ENCODE results near the gene ZSCAN18. TPM values are rescaled to one million over a fixed set of nuclear protein-coding genes. Genes with fewer than 3 reads are reported as not detected.
A peak's percentile ranks its signal among the peaks of the same experiment; 100 is the strongest.

The ZSCAN18 gene
- total RNA-seq, 2 donors from 2014 or later: 17.1 to 22.9 TPM

- Histone ChIP-seq H3K9ac (ENCODE audit: low read depth in 2 of 2, low read length in 2 of 2) (no peak overlapping the region), H3K27ac (no peak overlapping the region), H3K27me3 (no peaks in the 10 kb centered on the region), H3K4me1 (no peaks in the 10 kb centered on the region), H3K4me3 (no peak overlapping the region), H3K9me3 (no peaks in the 10 kb centered on the region), H3K36me3 (no peaks in the 10 kb centered on the region)
- intact Hi-C loops (cut with DNase I): no loop called here
- TF ChIP-seq, protein P1, sequence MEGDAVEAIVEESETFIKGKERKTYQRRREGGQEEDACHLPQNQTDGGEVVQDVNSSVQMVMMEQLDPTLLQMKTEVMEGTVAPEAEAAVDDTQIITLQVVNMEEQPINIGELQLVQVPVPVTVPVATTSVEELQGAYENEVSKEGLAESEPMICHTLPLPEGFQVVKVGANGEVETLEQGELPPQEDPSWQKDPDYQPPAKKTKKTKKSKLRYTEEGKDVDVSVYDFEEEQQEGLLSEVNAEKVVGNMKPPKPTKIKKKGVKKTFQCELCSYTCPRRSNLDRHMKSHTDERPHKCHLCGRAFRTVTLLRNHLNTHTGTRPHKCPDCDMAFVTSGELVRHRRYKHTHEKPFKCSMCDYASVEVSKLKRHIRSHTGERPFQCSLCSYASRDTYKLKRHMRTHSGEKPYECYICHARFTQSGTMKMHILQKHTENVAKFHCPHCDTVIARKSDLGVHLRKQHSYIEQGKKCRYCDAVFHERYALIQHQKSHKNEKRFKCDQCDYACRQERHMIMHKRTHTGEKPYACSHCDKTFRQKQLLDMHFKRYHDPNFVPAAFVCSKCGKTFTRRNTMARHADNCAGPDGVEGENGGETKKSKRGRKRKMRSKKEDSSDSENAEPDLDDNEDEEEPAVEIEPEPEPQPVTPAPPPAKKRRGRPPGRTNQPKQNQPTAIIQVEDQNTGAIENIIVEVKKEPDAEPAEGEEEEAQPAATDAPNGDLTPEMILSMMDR (IDR thresholded peaks at IDR 0.05): no peak
- DNase-seq: no peak
Measured at GRCh38 chr19:58107778-58108545, 9.9 kb upstream of the ZSCAN18 start.

DNA sequence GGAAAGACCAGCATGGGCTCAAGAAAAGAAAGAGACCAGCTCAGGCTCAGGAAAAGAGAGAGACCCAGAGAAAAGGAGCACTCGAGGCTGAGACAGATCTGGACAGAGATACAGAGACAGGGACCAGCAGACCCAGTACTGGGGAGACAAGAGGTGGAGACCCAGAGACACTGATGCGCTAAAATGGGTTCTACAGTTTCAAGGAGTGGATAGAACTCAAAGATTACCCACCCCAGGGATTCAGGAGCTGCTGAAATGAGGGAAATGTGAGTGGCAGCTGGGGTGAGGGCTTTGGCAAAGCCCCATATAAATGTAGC lies 609 bp upstream of the ZSCAN18 start:
- Histone ChIP-seq H3K27ac (peak overlapping the region; percentile 76), H3K36me3 (no peaks in the 10 kb centered on the region), H3K9me3 (no peaks in the 10 kb centered on the region), H3K9ac (ENCODE audit: low read depth in 2 of 2, low read length in 2 of 2) (peak overlapping the region; percentile 74 to 81), H3K4me1 (no peaks in the 10 kb centered on the region), H3K27me3 (no peaks in the 10 kb centered on the region), H3K4me3 (peak overlapping the region; percentile 90)
- intact Hi-C loops (cut with DNase I): loop anchor here (2.0 kb wide), 1 partner anchor 54 kb away; no protein-coding TSS in a partner anchor
- TF ChIP-seq, protein P1 (IDR thresholded peaks at IDR 0.05): no peak
- DNase-seq: no peak

- TF ChIP-seq, protein P1 (IDR thresholded peaks at IDR 0.05): no peak
- H3K4me3 ChIP-seq: peak overlapping the region; percentile 90
- DNase-seq: no peak
- no peak overlapping the region for H3K27ac ChIP-seq
- H3K27me3 ChIP-seq: no peaks in the 10 kb centered on the region
- intact Hi-C loops (cut with DNase I): no loop called here
- H3K9ac ChIP-seq (ENCODE audit: low read depth in 2 of 2, low read length in 2 of 2): peak overlapping the region; percentile 51 to 52
- no peaks in the 10 kb centered on the region for H3K4me1 ChIP-seq
- no peaks in the 10 kb centered on the region for H3K36me3 ChIP-seq
- no peaks in the 10 kb centered on the region for H3K9me3 ChIP-seq
Measured at GRCh38 chr19:58097349-58097748, 682 bp downstream of the ZSCAN18 start.

GRCh38 chr19:58096884-58097283 lies 1.1 kb downstream of the ZSCAN18 start:
- TF ChIP-seq, protein P1 (IDR thresholded peaks at IDR 0.05): no peak
- no peak for DNase-seq
- Histone ChIP-seq H3K9ac (ENCODE audit: low read depth in 2 of 2, low read length in 2 of 2) (no peak overlapping the region), H3K4me3 (no peak overlapping the region), H3K4me1 (no peaks in the 10 kb centered on the region), H3K27ac (no peak overlapping the region), H3K36me3 (no peaks in the 10 kb centered on the region), H3K9me3 (no peaks in the 10 kb centered on the region), H3K27me3 (no peaks in the 10 kb centered on the region)
- intact Hi-C loops (cut with DNase I): no loop called here

DNA sequence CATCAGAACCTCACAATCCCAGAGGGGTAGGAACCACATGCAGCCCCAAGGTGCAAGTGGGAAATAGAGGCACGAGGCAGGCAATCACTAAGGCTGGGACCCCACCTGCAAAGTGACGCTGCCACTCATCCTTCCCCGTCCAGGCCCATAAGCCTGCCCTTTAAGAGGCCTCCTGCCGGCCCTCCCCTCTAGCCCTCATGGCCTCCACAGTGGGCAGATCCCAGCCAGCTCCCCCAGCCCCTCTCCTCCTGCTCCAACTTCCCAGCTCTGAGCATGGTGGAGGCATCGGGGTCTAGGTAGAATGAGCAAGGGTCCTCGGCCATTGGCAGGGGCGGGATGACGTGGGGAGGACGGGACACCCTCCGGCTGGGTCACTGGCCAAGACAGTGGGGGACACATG lies 2.7 kb downstream of the ZSCAN18 start:
- DNase-seq: no peak
- H3K9me3 ChIP-seq: no peaks in the 10 kb centered on the region
- H3K27me3 ChIP-seq: no peaks in the 10 kb centered on the region
- TF ChIP-seq, protein P1 (IDR thresholded peaks at IDR 0.05): no peak
- H3K4me1 ChIP-seq: no peaks in the 10 kb centered on the region
- no peak overlapping the region for H3K4me3 ChIP-seq
- no peak overlapping the region for H3K27ac ChIP-seq
- H3K9ac ChIP-seq (ENCODE audit: low read depth in 2 of 2, low read length in 2 of 2): no peak overlapping the region
- no peaks in the 10 kb centered on the region for H3K36me3 ChIP-seq
- intact Hi-C loops (cut with DNase I): no loop called here
